ENCODE measurements around the gene GOT2. TPM values are rescaled to one million over a fixed set of nuclear protein-coding genes. Genes with fewer than 3 reads are reported as not detected.

Gene GOT2
- total and polyA plus RNA-seq, 2 of the 8 experiments (the other 6 are each of a cell fraction or from before 2014, with no cell fraction given): 62.9 to 223 TPM

- no peak for TF ChIP-seq ASH2L (IDR thresholded peaks at IDR 0.05; ENCODE audit: low read length)
- no peak for TF ChIP-seq RFX5 (IDR thresholded peaks at IDR 0.05; ENCODE audit: borderline replicate concordance, low read depth, low read length)
- no peak for TF ChIP-seq TAF7 (optimal IDR thresholded peaks at IDR 0.05; ENCODE audit: borderline replicate concordance, low read depth, low read length)
- TF ChIP-seq RNF2 (IDR thresholded peaks at IDR 0.05; ENCODE audit: borderline replicate concordance, low read depth, low read length, missing control alignments, poor library complexity, severe bottlenecking): no peak
- TF ChIP-seq ATF2 (IDR thresholded peaks at IDR 0.05; ENCODE audit: low read length): no peak
- TF ChIP-seq CTBP2 (IDR thresholded peaks at IDR 0.05; ENCODE audit: borderline replicate concordance, insufficient read depth, insufficient read length, low read length): no peak
- 0 out of 2 replicates have a peak, but pooled peaks have one; percentile 72 for TF ChIP-seq TCF12 (IDR thresholded peaks at IDR 0.05; ENCODE audit: low read depth, low read length)
- TF ChIP-seq RXRA (IDR thresholded peaks at IDR 0.05; ENCODE audit: insufficient read depth, low read depth, low read length): no peak
- no peak for TF ChIP-seq BRCA1 (IDR thresholded peaks at IDR 0.05; ENCODE audit: low read depth, low read length)
- no peak for TF ChIP-seq BCL11A (IDR thresholded peaks at IDR 0.05; ENCODE audit: low read depth in 2 of 2, low read length in 2 of 2)
- 0 out of 2 replicates have a peak, but pooled peaks have one; percentile 17 for TF ChIP-seq GTF2F1 (IDR thresholded peaks at IDR 0.05; ENCODE audit: borderline replicate concordance, low read depth, low read length)
- no peak for TF ChIP-seq RAD21 (IDR thresholded peaks at IDR 0.05 in 1 of 2, conservative IDR thresholded peaks at IDR 0.05 in 1 of 2; ENCODE audit: low read depth in 2 of 2, low read length in 2 of 2)
- TF ChIP-seq USF2 (IDR thresholded peaks at IDR 0.05; ENCODE audit: low read length): peak; percentile 100
Measured at GRCh38 chr16:58684354-58685083, 49.6 kb downstream of the GOT2 start, which contains the start of gene SLC38A7 (continued).
